Adrenal gland (tissue), 12 donors: ENCODE measurements around the gene TMPRSS3. TPM values are rescaled to one million over a fixed set of nuclear protein-coding genes. Genes with fewer than 3 reads are reported as not detected.

Experiments
- DNase-seq, 7 donors: peaks; one replicate each; pipeline ENCODE4 v3.0.0-alpha.2; 2019 to 2020
- H3K27ac ChIP-seq, 5 donors: fragments of 200-600 bp; sonication (generic) in 4 of 5; 1 replicate in 3 of 5; 2 replicates in 2 of 5; pipeline versions ENCODE4 v1.5.1 to v1.8.0; 2016 to 2020; ENCODE audit warnings: mild to moderate bottlenecking in 1 of 5
- H3K27me3 ChIP-seq: fragments of 200-600 bp; 2 replicates; pipeline ENCODE4 v1.8.0; 2021
- H3K36me3 ChIP-seq, 2 donors: fragments of 200-600 bp; replicated peaks in 1 of 2; 1 replicate in 1 of 2; 2 replicates in 1 of 2; pipeline versions ENCODE4 v1.5.1 to v1.8.0; 2018 to 2022
- H3K4me1 ChIP-seq, 2 donors: fragments of 200-600 bp; replicated peaks in 1 of 2; 1 replicate in 1 of 2; 2 replicates in 1 of 2; pipeline versions ENCODE4 v1.5.1 to v1.8.0; 2018 to 2021
- H3K4me3 ChIP-seq, 4 donors: fragments of 200-600 bp; sonication (generic) in 3 of 4; one replicate each; pipeline ENCODE4 v1.5.1; 2016 to 2018
- H3K9me3 ChIP-seq, 3 donors: fragments of 200-600 bp; sonication (generic) in 1 of 3; replicated peaks in 1 of 3; 1 replicate in 2 of 3; 2 replicates in 1 of 3; pipeline versions ENCODE4 v1.5.1 to v1.8.0; 2016 to 2021
- CTCF ChIP-seq, 6 experiments: fragments of 450-650 bp in 4 of 6; fragments of 200-600 bp in 2 of 6; sonication (generic) in 1 of 6; IDR thresholded peaks; 1 replicate in 5 of 6; 2 replicates in 1 of 6; pipeline versions ENCODE4 v1.5.1 to v1.8.0; 2016 to 2021; ENCODE audit warnings: antibody characterized with exemption in 6 of 6, mild to moderate bottlenecking in 2 of 6, moderate library complexity in 1 of 6
- POLR2A ChIP-seq, 2 donors: fragments of 450-650 bp; IDR thresholded peaks; one replicate each; pipeline ENCODE4 v1.6.1; 2017; ENCODE audit warnings: antibody characterized with exemption in 2 of 2, mild to moderate bottlenecking in 2 of 2, moderate library complexity in 1 of 2
- WGBS, 4 donors: extraction: QIAGEN DNeasy Blood & Tissue Kit in 2 of 4; methylation state at CpG; one replicate each; pipeline versions ENCODE4 v1.1.5 to v1.1.7; 2013 to 2017; 5-methylcytosine and 5-hydroxymethylcytosine counted together
- intact Hi-C, 2 donors: fragments of 100-400 bp; cut with DNase I; formaldehyde crosslinking; loops; one replicate each; pipeline versions ENCODE4 v1.14.1 to v1.15.0; 2022 to 2023
- polyA plus RNA-seq, 3 donors: library from polyadenylated mRNA; stranded (reverse); fragments of 200-250 nt in 2 of 3; fragments of 350-450 nt in 1 of 3; fragmentation: Illumina TruSeq in 1 of 3; extraction: RNeasy Lipid Tissue Mini Kit (QIAGEN cat#74804) in 1 of 3; gene quantifications; one replicate each; pipeline ENCODE4 v1.2.3, GENCODE V29; 2013 to 2014
- total RNA-seq, 9 donors: library from RNA; depleted of rRNA in 4 of 9; stranded (reverse); fragments of >200 nt in 4 of 9; fragments of 120-200 nt in 1 of 9; fragmentation: NEBNext Ultra II Directional in 1 of 9; extraction: Animal tissue kit (Norgen Biotek cat#: 25700) in 1 of 9; gene quantifications; one replicate each; pipeline versions ENCODE4 v1.1.0 to v1.2.4, GENCODE V29; 2013 to 2023
- donor health status: healthy with polysubstance abuse.
- donor health status: Bipolar disorder and iron deficiency.
- donor health status: DM: yes; HTN: yes; CAD: no.
- donor health status: DM: no; HTN: no; CAD: no.
- donor health status: DM: no; HTN: no; CAD: no.
- donor health status: DM: yes; HTN: yes; CAD: no.

Gene TMPRSS3
- total and polyA plus RNA-seq, 12 donors, result 0.14 to 2.9 (median 0.38) TPM; not detected in 3

- TF ChIP-seq POLR2A (IDR thresholded peaks at IDR 0.05) (no peak), CTCF (IDR thresholded peaks at IDR 0.05) (no peak)
- H3K27ac ChIP-seq, result no peak overlapping the region
- H3K4me1 ChIP-seq, result no peaks in the 10 kb centered on the region
- no peak overlapping the region for H3K4me3 ChIP-seq
- 54 to 80% (median 65%) methylated on average over 5 of the region's 5 CpGs for WGBS, 4 donors
- H3K27me3 ChIP-seq, result peaks cover 25% of the 10 kb centered on the region
- H3K9me3 ChIP-seq, result no peaks in the 10 kb centered on the region
- intact Hi-C loops, result no loop called here
- peak in 1 of 7 donors; percentile 7 for DNase-seq
- no peaks in the 10 kb centered on the region for H3K36me3 ChIP-seq
Observed at GRCh38 chr21:42332557-42333317, 63.1 kb downstream of the TMPRSS3 start.

- Histone ChIP-seq H3K9me3 (no peaks in the 10 kb centered on the region), H3K27me3 (peaks cover 16% of the 10 kb centered on the region), H3K4me3 (no peak overlapping the region), H3K36me3 (no peaks in the 10 kb centered on the region), H3K27ac (no peak overlapping the region), H3K4me1 (no peaks in the 10 kb centered on the region)
- no peak for DNase-seq
- no peak for TF ChIP-seq POLR2A (IDR thresholded peaks at IDR 0.05)
- no peak for TF ChIP-seq CTCF (IDR thresholded peaks at IDR 0.05)
- intact Hi-C loops, result no loop called here
Observed at GRCh38 chr21:42331660-42332059, 64.2 kb downstream of the TMPRSS3 start.

- TF ChIP-seq CTCF (IDR thresholded peaks at IDR 0.05), result no peak
- no peak for TF ChIP-seq POLR2A (IDR thresholded peaks at IDR 0.05)
- Histone ChIP-seq H3K27me3 (peaks cover 9% of the 10 kb centered on the region), H3K4me3 (no peak overlapping the region)
Observed at GRCh38 chr21:42330380-42331371, 65.2 kb downstream of the TMPRSS3 start.

GRCh38 chr21:42324896-42325295 lies 71.0 kb downstream of the TMPRSS3 start:
- Histone ChIP-seq H3K4me1 (no peaks in the 10 kb centered on the region), H3K27me3 (no peaks in the 10 kb centered on the region), H3K9me3 (no peaks in the 10 kb centered on the region), H3K4me3 (no peak overlapping the region), H3K27ac (no peak overlapping the region), H3K36me3 (no peaks in the 10 kb centered on the region)
- WGBS, 4 donors, result 82 to 88% (median 83%) methylated on average over 6 of the region's 6 CpGs
- intact Hi-C loops, result no loop called here
- no peak for DNase-seq
- no peak for TF ChIP-seq POLR2A (IDR thresholded peaks at IDR 0.05)
- no peak for TF ChIP-seq CTCF (IDR thresholded peaks at IDR 0.05)

More at GRCh38 chr21:42330380-42331371, 65.2 kb downstream of the TMPRSS3 start:
- intact Hi-C loops, result no loop called here
- Histone ChIP-seq H3K36me3 (no peaks in the 10 kb centered on the region), H3K4me1 (no peaks in the 10 kb centered on the region), H3K27ac (no peak overlapping the region), H3K9me3 (no peaks in the 10 kb centered on the region)
- DNase-seq, result peak in 1 of 7 donors; percentile 14
- whole genome bisulfite sequencing, 4 donors, result 87 to 96% (median 92%) methylated on average over 4 of the region's 4 CpGs
